HepG2 (cell line): ENCODE measurements around the gene TAF6L. TPM values are rescaled to one million over a fixed set of nuclear protein-coding genes. Genes with fewer than 3 reads are reported as not detected.

Experiments used
- ATAC-seq: fragments of 200-7000 bp; cut with Tn5 transposase; 3 replicates; pipeline ENCODE4 v1.9.1; 2020; ENCODE audit warnings: mild to moderate bottlenecking, moderate library complexity
- BruUV-seq: library from RNA; stranded (reverse); fragments of 400-500 nt; replicated peaks from 2 replicates; lab custom pipeline; 2021; lab: Mats Ljungman, UMichigan
- CTCF ChIA-PET: fragments of 300-600 bp; formaldehyde crosslinking; extraction: SDS; loops from one replicate; lab custom pipeline; 2021; ENCODE audit warnings: low total read pairs, inconsistent platforms, low intra/inter-chr PET ratio; lab: Yijun Ruan, JAX
- POLR2A ChIA-PET: fragments of 350-600 bp; sonication (Branson Sonifier 250); formaldehyde crosslinking; loops from one replicate; lab custom pipeline; 2020; ENCODE audit warnings: antibody characterized with exemption, inconsistent platforms; lab: Yijun Ruan, JAX
- DNase-seq: peaks from one replicate; pipeline ENCODE4 v3.0.0-alpha.2; 2015; ENCODE audit warnings: low spot score
- FAIRE-seq: peaks from 3 replicates; lab custom pipeline; 2011; peaks lifted over from hg19 to GRCh38; lab: Jason Lieb, UNC
- H2AFZ ChIP-seq: one replicate; pipeline ENCODE4 v1.6.1; 2011; ENCODE audit warnings: low read length, inconsistent platforms
- H3K27ac ChIP-seq: fragments of 300-600 bp; 3 replicates; pipeline ENCODE4 v1.8.0; 2011; ENCODE audit warnings: mixed run types, mild to moderate bottlenecking, mixed read lengths, low read length, inconsistent platforms; ENCODE audit not compliant: insufficient read depth; ENCODE audit errors: extremely low read length
- H3K27me3 ChIP-seq, 2 experiments: fragments of 200-600 bp in 1 of 2; 2 replicates in 1 of 2; 3 replicates in 1 of 2; pipeline versions ENCODE4 v1.6.0 to v1.8.0; 2011; ENCODE audit warnings: low read length in 2 of 2, mild to moderate bottlenecking in 2 of 2, moderate library complexity in 2 of 2, inconsistent platforms in 1 of 2; ENCODE audit not compliant: insufficient read depth in 2 of 2, control insufficient read depth in 1 of 2
- H3K36me3 ChIP-seq, 2 experiments: fragments of 200-600 bp in 1 of 2; replicated peaks in 1 of 2; 2 replicates in 1 of 2; 3 replicates in 1 of 2; pipeline versions ENCODE4 v1.5.1 to v1.8.0; 2011; ENCODE audit warnings: low read length in 2 of 2, inconsistent platforms in 1 of 2; ENCODE audit not compliant: insufficient read depth in 2 of 2, control insufficient read depth in 1 of 2
- H3K4me1 ChIP-seq: 2 replicates; pipeline ENCODE4 v1.5.1; 2012; ENCODE audit warnings: low read length, inconsistent platforms; ENCODE audit not compliant: insufficient read depth
- H3K4me2 ChIP-seq: 2 replicates; pipeline ENCODE4 v1.6.0; 2011; ENCODE audit warnings: low read depth, low read length, inconsistent platforms
- H3K4me3 ChIP-seq, 3 experiments: fragments of 200-600 bp in 1 of 3; sonication (generic), shearing (Covaris generic) in 1 of 3; replicated peaks in 1 of 3; 2 replicates each; pipeline ENCODE4 v1.5.1; 2011 to 2016; ENCODE audit warnings: low read length in 3 of 3, inconsistent platforms in 2 of 3, low read depth in 2 of 3, mild to moderate bottlenecking in 2 of 3, control low read depth in 1 of 3, mixed read lengths in 1 of 3; ENCODE audit not compliant: insufficient read depth in 1 of 3
- H3K79me2 ChIP-seq: one replicate; pipeline ENCODE4 v1.6.1; 2011; ENCODE audit warnings: low read length, inconsistent platforms; ENCODE audit not compliant: insufficient read depth
- H3K9ac ChIP-seq: 2 replicates; pipeline ENCODE4 v1.6.0; 2011; ENCODE audit warnings: mild to moderate bottlenecking, low read depth, low read length, inconsistent platforms; ENCODE audit not compliant: insufficient read depth
- H3K9me3 ChIP-seq: 2 replicates; pipeline ENCODE4 v1.5.1; 2012; ENCODE audit warnings: mild to moderate bottlenecking, low read length
- H4K20me1 ChIP-seq: 2 replicates; pipeline ENCODE4 v1.6.0; 2011; ENCODE audit warnings: inconsistent platforms, mild to moderate bottlenecking, low read length, moderate library complexity; ENCODE audit not compliant: insufficient read depth
- ATF7 ChIP-seq, 2 experiments: fragments of 450-650 bp in 1 of 2; sonication (generic) in 1 of 2; formaldehyde crosslinking in 1 of 2; IDR thresholded peaks; 2 replicates each; pipeline versions ENCODE4 v1.4.0 to v1.6.1; 2016 to 2020; ENCODE audit warnings: antibody characterized with exemption in 1 of 2, mild to moderate bottlenecking in 1 of 2, missing genetic modification reagents in 1 of 2
- IKZF1 ChIP-seq: fragments of 450-650 bp; IDR thresholded peaks from 2 replicates; pipeline ENCODE4 v1.7.1; 2016
- KDM5B ChIP-seq: sonication (generic); formaldehyde crosslinking; IDR thresholded peaks from 2 replicates; pipeline ENCODE4 v1.4.0; 2020; ENCODE audit warnings: missing genetic modification reagents, mild to moderate bottlenecking, borderline replicate concordance
- KLF16 ChIP-seq, 2 experiments: sonication (generic) in 1 of 2; formaldehyde crosslinking in 1 of 2; IDR thresholded peaks; 2 replicates each; pipeline versions ENCODE4 v1.6.1 to v1.8.0; 2016 to 2023; ENCODE audit warnings: missing genetic modification reagents in 2 of 2, missing compliant biosample characterization in 1 of 2
- NFYC ChIP-seq: IDR thresholded peaks from 2 replicates; pipeline ENCODE4 v1.6.1; 2016; ENCODE audit warnings: missing genetic modification reagents, missing compliant biosample characterization
- SMAD1 ChIP-seq: sonication (generic); formaldehyde crosslinking; IDR thresholded peaks from 2 replicates; pipeline ENCODE4 v1.4.0; 2020; ENCODE audit warnings: missing genetic modification reagents, low read depth, mild to moderate bottlenecking, borderline replicate concordance
- SP4 ChIP-seq: sonication (generic); formaldehyde crosslinking; IDR thresholded peaks from 2 replicates; pipeline ENCODE4 v1.8.1; 2023; ENCODE audit warnings: mild to moderate bottlenecking, missing genetic modification reagents
- SUZ12 ChIP-seq: fragments of 150-350 bp; IDR thresholded peaks from 2 replicates; pipeline ENCODE4 v1.6.1; 2014; ENCODE audit warnings: low read depth, low read length
- ZBTB3 ChIP-seq: sonication (generic); formaldehyde crosslinking; IDR thresholded peaks from 2 replicates; pipeline ENCODE4 v1.4.0; 2020; ENCODE audit warnings: low read depth, mild to moderate bottlenecking, moderate library complexity, missing genetic modification reagents, borderline replicate concordance
- ZKSCAN5 ChIP-seq: sonication (generic); formaldehyde crosslinking; IDR thresholded peaks from 2 replicates; pipeline ENCODE4 v1.5.1; 2020; ENCODE audit warnings: mild to moderate bottlenecking, missing genetic modification reagents
- ZNF138 ChIP-seq: sonication (generic); formaldehyde crosslinking; IDR thresholded peaks from 2 replicates; pipeline ENCODE4 v1.5.0; 2020; ENCODE audit warnings: mild to moderate bottlenecking, low read depth, missing genetic modification reagents
- ZNF451 ChIP-seq: sonication (generic); formaldehyde crosslinking; IDR thresholded peaks from 2 replicates; pipeline ENCODE4 v1.5.0; 2020; ENCODE audit warnings: mild to moderate bottlenecking, missing genetic modification reagents
- ZNF713 ChIP-seq: sonication (generic); formaldehyde crosslinking; IDR thresholded peaks from 2 replicates; pipeline ENCODE4 v1.4.0; 2020; ENCODE audit warnings: mild to moderate bottlenecking, missing genetic modification reagents
- WGBS: methylation state at CpG from one replicate; pipeline ENCODE4 v1.1.6; 2017; ENCODE audit warnings: low lambda C conversion rate; 5-methylcytosine and 5-hydroxymethylcytosine counted together
- in situ Hi-C: cut with HindIII; loops from 2 replicates; pipeline ENCODE4 v1.10.0; 2017; ENCODE audit warnings: low pct_unique_long_range_greater_than_20kb; ENCODE audit not compliant: extremely low pct_ligation_motif_present
- intact Hi-C: fragments of 100-400 bp; cut with micrococcal nuclease; formaldehyde crosslinking; loops from one replicate; pipeline ENCODE4 v1.10.0; 2022; ENCODE audit not compliant: unreplicated experiment
- polyA plus RNA-seq, 8 experiments: library from polyadenylated mRNA; depleted of rRNA in 3 of 8; stranded (reverse) in 7 of 8; unstranded in 1 of 8; fragments of >200 nt; fragmentation: Illumina TruSeq in 4 of 8; extraction: Trizol in 4 of 8; gene quantifications; 2 replicates each; pipeline versions ENCODE4 v1.2.1 to v1.2.3, GENCODE V29; 2011 to 2016; ENCODE audit warnings: low read depth in 4 of 8, missing spikeins in 1 of 8, mixed read lengths in 1 of 8; ENCODE audit not compliant: insufficient read depth in 1 of 8
- total RNA-seq, 5 experiments: library from RNA; depleted of rRNA; stranded (reverse); fragments of >200 nt; fragmentation: Illumina TruSeq; extraction: Trizol; gene quantifications; 2 replicates each; pipeline ENCODE4 v1.2.3, GENCODE V29; 2016; ENCODE audit warnings: low read depth in 1 of 5
- TF ChIP-seq, protein P1 (sequence below): sonication (generic); formaldehyde crosslinking; IDR thresholded peaks from 2 replicates; pipeline ENCODE4 v1.8.0; 2022; ENCODE audit warnings: missing genetic modification reagents, mild to moderate bottlenecking, borderline replicate concordance
- TF ChIP-seq, protein P2 (sequence below): IDR thresholded peaks from 2 replicates; pipeline ENCODE4 v1.6.1; 2016; ENCODE audit warnings: missing compliant biosample characterization, missing genetic modification reagents, borderline replicate concordance
- TF ChIP-seq, protein P3 (sequence below): IDR thresholded peaks from 2 replicates; pipeline ENCODE4 v1.6.1; 2016; ENCODE audit warnings: mild to moderate bottlenecking, missing biosample characterization, missing genetic modification reagents

Gene TAF6L
- total and polyA plus RNA-seq, 2 of the 13 experiments (the other 11 are each of a cell fraction or from before 2014, with no cell fraction given) = 12.6 to 19.4 TPM

DNA sequence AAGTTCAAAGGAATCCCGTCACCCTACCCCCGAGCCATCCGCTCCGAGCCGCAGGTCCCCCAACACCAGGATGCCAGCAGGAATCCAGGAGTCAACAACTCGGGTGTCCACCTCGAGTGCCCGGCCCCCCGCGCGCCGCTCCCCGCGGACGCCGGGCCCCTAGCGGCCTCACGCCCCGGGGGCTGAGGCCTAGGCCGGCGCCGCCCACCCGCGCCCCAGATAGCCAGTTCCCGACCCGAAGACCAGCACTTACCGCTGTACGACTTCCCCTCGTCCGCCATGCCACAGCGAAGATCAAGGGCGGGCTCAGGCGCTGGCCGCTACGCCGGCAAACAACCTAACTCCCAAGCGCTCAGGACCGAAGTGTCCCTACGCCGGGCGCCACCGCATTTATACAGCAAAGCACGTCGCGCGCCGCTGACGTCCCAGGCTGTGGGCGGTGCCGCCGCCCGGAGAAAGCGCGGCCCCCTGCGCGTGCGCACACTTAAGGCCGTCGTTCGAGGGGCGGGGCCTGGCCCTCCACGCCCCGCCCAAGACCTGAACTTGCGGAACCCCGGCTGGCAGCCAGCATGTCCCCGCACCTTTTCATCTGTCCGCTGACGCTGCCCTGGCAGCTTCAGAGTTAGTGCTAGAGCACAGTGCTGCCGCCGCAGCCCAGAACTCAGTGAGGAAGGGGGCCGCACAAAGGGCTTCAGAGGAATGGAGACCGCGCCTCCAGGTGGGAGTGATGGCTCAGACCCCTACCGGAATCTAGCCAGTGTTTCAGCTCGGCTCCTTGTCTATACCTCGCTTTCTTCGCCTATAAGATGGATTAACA is 34.1 kb downstream of the TAF6L start, which contains the start of gene NXF1 (continued):
- TF ChIP-seq, protein P1, sequence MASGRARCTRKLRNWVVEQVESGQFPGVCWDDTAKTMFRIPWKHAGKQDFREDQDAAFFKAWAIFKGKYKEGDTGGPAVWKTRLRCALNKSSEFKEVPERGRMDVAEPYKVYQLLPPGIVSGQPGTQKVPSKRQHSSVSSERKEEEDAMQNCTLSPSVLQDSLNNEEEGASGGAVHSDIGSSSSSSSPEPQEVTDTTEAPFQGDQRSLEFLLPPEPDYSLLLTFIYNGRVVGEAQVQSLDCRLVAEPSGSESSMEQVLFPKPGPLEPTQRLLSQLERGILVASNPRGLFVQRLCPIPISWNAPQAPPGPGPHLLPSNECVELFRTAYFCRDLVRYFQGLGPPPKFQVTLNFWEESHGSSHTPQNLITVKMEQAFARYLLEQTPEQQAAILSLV (CRISPR knock-in tag) = peak; percentile 82
- no peak for TF ChIP-seq IKZF1
- TF ChIP-seq ZNF713 (CRISPR knock-in tag) = 0 out of 2 replicates have a peak, but pooled peaks have one; percentile 38
- TF ChIP-seq ZNF451 (CRISPR knock-in tag) = peak; percentile 96

DNA sequence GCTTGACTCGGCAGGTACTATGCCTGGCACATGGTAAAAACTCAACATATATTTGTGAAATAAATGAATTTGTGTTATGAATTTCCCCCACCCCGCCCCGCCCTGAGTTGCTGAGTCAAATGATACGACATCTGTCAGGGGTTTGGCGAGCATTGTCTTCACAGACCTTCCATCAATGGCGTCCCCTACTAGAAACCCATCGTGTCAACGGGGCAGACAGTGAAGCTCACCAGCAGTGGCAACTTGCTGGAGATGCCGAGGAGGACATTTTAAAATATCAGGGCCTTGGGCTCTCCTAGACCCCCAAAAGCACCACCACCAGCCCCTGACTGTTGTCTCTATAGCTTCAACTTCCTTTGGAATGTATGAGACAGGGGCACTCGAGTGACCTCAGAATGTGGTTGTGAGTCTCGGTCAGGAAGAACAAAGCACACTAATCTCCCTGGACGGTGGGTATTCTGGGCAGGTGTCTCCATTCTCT is 34.8 kb downstream of the TAF6L start:
- FAIRE-seq = no peak
- in situ Hi-C loops = no loop called here
- TF ChIP-seq ATF7 (IDR thresholded peaks at IDR 0.05) (no peak), ATF7 (CRISPR knock-in tag; IDR thresholded peaks at IDR 0.05) (no peak), ZKSCAN5 (CRISPR knock-in tag) (no peak), ZBTB3 (CRISPR knock-in tag) (no peak), SMAD1 (CRISPR knock-in tag) (no peak), NFYC (no peak), KLF16 (CRISPR knock-in tag; IDR thresholded peaks at IDR 0.05) (no peak), SUZ12 (no peak), KDM5B (no peak), SP4 (no peak), ZNF138 (CRISPR knock-in tag) (no peak)
- TF ChIP-seq, protein P2, sequence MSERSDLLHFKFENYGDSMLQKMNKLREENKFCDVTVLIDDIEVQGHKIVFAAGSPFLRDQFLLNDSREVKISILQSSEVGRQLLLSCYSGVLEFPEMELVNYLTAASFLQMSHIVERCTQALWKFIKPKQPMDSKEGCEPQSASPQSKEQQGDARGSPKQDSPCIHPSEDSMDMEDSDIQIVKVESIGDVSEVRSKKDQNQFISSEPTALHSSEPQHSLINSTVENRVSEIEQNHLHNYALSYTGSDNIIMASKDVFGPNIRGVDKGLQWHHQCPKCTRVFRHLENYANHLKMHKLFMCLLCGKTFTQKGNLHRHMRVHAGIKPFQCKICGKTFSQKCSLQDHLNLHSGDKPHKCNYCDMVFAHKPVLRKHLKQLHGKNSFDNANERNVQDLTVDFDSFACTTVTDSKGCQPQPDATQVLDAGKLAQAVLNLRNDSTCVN = no peak
- TF ChIP-seq, protein P3, sequence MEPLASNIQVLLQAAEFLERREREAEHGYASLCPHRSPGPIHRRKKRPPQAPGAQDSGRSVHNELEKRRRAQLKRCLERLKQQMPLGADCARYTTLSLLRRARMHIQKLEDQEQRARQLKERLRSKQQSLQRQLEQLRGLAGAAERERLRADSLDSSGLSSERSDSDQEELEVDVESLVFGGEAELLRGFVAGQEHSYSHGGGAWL (CRISPR knock-in tag) = no peak

More for the DNA sequence above, 34.8 kb downstream of the TAF6L start:
- ATAC-seq (no peak), DNase-seq (no peak)
- no peak overlapping the region for H2AFZ ChIP-seq
- H3K79me2 ChIP-seq = peaks cover 18% of the 10 kb centered on the region
- BruUV-seq = no TSS peak
- H3K27ac ChIP-seq = peak overlapping the region; percentile 58
- H3K27me3 ChIP-seq = no peaks in the 10 kb centered on the region; a peak in 1 of 5 replicates
- WGBS = 93% methylated on average over 11 of the region's 12 CpGs
- intact Hi-C loops = loop anchor here (1.0 to 2.0 kb wide), 2 partner anchors 19 to 25 kb away; partner anchors contain the start of gene TMEM179B
- H3K4me1 ChIP-seq = peaks cover 24% of the 10 kb centered on the region
- peak overlapping the region; percentile 90 for H3K4me2 ChIP-seq
- ChIA-PET CTCF (no interaction called here), POLR2A (interaction anchor here (0.7 to 5.7 kb wide), 19 partner anchors 8 to 100 kb away, joined by 3 to 53 read pairs (median 6); partner anchors contain the start of genes POLR2G, SLC3A2, STX5 and TAF6L)
- peaks cover 6 to 21% of the 10 kb centered on the region in 2 experiments; a peak in 3 of 5 replicates for H3K36me3 ChIP-seq
- H3K9me3 ChIP-seq = no peaks in the 10 kb centered on the region
- no peaks in the 10 kb centered on the region; the same call in 1 of the 2 replicates for H4K20me1 ChIP-seq
- H3K4me3 ChIP-seq = peak overlapping the region; percentile 55 to 92 (median 57); a peak in 4 of 6 replicates
- peak overlapping the region; percentile 70 for H3K9ac ChIP-seq
